Pancreas (tissue), 10 donors: Measurements from ENCODE around the gene PHACTR3. TPM values are rescaled to one million over a fixed set of nuclear protein-coding genes. Genes with fewer than 3 reads are reported as not detected.

Experiments used
- ATAC-seq, 4 donors: fragments of 200-7000 bp; cut with Tn5 transposase; one replicate each; pipeline versions ENCODE4 v1.8.0 to v1.9.1; 2020; ENCODE audit warnings: mild to moderate bottlenecking in 4 of 4, moderate library complexity in 4 of 4
- DNase-seq, 6 donors: peaks; one replicate each; pipeline ENCODE4 v3.0.0-alpha.2; 2020
- FAIRE-seq: peaks from 2 replicates; lab custom pipeline; 2012; peaks lifted over from hg19 to GRCh38; lab: Jason Lieb, UNC
- H3K27ac ChIP-seq, 4 donors: fragments of 200-600 bp; sonication (generic); 1 replicate in 3 of 4; 2 replicates in 1 of 4; pipeline versions ENCODE4 v1.5.0 to v1.8.0; 2020
- H3K27me3 ChIP-seq, 4 donors: fragments of 200-600 bp; one replicate each; pipeline ENCODE4 v1.8.0; 2021
- H3K36me3 ChIP-seq, 3 donors: fragments of 200-600 bp; sonication (generic) in 1 of 3; one replicate each; pipeline versions ENCODE4 v1.5.0 to v1.8.0; 2020 to 2021
- H3K4me1 ChIP-seq, 3 donors: fragments of 200-600 bp; one replicate each; pipeline ENCODE4 v1.8.0; 2021
- H3K4me3 ChIP-seq, 4 donors: fragments of 200-600 bp; sonication (generic) in 2 of 4; one replicate each; pipeline versions ENCODE4 v1.5.0 to v1.8.0; 2020 to 2021
- H3K9me3 ChIP-seq, 4 donors: fragments of 200-600 bp; one replicate each; pipeline ENCODE4 v1.8.0; 2021
- WGBS, 2 donors: extraction: QIAGEN DNeasy Blood & Tissue Kit; methylation state at CpG; one replicate each; pipeline ENCODE4 v1.1.7; 2013; 5-methylcytosine and 5-hydroxymethylcytosine counted together
- intact Hi-C, 3 donors: fragments of 100-400 bp; cut with DNase I; formaldehyde crosslinking; loops; one replicate each; pipeline versions ENCODE4 v1.11.1 to v1.14.2; 2022
- polyA plus RNA-seq, 2 donors: library from polyadenylated mRNA; stranded (reverse); fragments of 200-250 nt; gene quantifications; one replicate each; pipeline ENCODE4 v1.2.3, GENCODE V29; 2013
- total RNA-seq, 6 donors: library from RNA; stranded (reverse); fragmentation: NEBNext Ultra II Directional in 4 of 6; extraction: Animal tissue kit (Norgen Biotek cat#: 25700) in 4 of 6; gene quantifications; one replicate each; pipeline versions ENCODE4 v1.2.1 to v1.2.4, GENCODE V29; 2021 to 2023
- TF ChIP-seq, protein P1 (sequence below), 4 donors: fragments of 200-600 bp; sonication (generic) in 3 of 4; IDR thresholded peaks; one replicate each; pipeline versions ENCODE4 v1.5.0 to v1.8.0; 2021; ENCODE audit warnings: antibody characterized with exemption in 4 of 4
- donor health status: healthy with polysubstance abuse.
- donor health status: DM: no; HTN: no; CAD: no; lungs with moderate emphysema.
- donor health status: DM: no; HTN: no; CAD: no.
- donor health status: control.
- donor health status: control.
- donor health status: Bipolar disorder and iron deficiency.
- donor health status: DM: yes; HTN: yes; CAD: no.
- donor health status: DM: no; HTN: no; CAD: no.
- donor health status: DM: no; HTN: no; CAD: no.
- donor health status: DM: yes; HTN: yes; CAD: no.

Gene PHACTR3
- total and polyA plus RNA-seq, 8 donors, result 0.14 to 1.5 (median 0.35) TPM; not detected in 3

DNA sequence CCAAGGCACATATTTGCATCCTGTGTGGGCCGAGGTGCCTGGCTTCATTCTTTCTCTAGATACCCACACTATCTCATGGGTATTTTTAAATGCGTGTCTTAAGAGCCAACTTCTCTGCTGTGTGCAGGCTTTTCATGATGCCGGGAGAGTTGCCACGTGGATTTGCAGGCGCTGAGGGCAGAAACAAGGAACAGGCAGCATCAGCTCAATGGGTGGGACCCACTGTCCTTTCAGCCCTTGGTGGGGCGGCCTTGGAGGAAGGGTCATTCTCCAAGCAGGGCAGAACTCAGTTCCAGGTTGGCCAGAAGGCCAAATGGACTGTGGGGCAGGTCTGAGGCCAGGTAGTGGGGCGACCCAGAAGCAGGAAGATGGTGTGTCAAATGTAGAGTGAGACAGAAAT, 84.7 kb downstream of the PHACTR3 start:
- DNase-seq (no peak), ATAC-seq (no peak), FAIRE-seq (no peak)
- H3K4me1 ChIP-seq, result no peaks in the 10 kb centered on the region
- H3K4me3 ChIP-seq, result no peak overlapping the region
- no peaks in the 10 kb centered on the region for H3K27me3 ChIP-seq
- H3K36me3 ChIP-seq, result no peaks in the 10 kb centered on the region
- no peak overlapping the region for H3K27ac ChIP-seq
- intact Hi-C loops, result no loop called here
- TF ChIP-seq, protein P1, sequence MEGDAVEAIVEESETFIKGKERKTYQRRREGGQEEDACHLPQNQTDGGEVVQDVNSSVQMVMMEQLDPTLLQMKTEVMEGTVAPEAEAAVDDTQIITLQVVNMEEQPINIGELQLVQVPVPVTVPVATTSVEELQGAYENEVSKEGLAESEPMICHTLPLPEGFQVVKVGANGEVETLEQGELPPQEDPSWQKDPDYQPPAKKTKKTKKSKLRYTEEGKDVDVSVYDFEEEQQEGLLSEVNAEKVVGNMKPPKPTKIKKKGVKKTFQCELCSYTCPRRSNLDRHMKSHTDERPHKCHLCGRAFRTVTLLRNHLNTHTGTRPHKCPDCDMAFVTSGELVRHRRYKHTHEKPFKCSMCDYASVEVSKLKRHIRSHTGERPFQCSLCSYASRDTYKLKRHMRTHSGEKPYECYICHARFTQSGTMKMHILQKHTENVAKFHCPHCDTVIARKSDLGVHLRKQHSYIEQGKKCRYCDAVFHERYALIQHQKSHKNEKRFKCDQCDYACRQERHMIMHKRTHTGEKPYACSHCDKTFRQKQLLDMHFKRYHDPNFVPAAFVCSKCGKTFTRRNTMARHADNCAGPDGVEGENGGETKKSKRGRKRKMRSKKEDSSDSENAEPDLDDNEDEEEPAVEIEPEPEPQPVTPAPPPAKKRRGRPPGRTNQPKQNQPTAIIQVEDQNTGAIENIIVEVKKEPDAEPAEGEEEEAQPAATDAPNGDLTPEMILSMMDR (IDR thresholded peaks at IDR 0.05), result no peak
- 61 to 70% methylated on average over 7 of the region's 7 CpGs for WGBS, 2 donors
- no peaks in the 10 kb centered on the region for H3K9me3 ChIP-seq

DNA sequence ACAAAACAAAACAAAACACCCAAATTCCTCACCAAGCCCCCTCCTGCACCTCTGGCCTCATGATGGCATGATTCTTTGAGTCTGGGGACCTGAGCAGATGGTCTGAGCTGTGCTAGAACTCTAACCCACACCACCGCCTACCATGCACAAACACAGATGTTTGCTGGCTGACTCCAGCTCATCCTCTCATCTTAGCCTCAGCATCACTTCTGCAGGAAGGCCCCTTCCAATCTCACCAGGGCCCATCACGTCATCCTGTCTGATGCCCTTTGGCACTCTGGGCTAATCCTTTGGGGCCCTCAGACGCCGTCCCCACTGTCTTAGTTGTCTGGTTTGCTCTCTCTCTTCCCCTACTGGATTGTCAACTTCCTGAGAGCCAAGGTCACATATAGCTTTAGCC, 85.8 kb downstream of the PHACTR3 start:
- no peak overlapping the region for H3K4me3 ChIP-seq

DNA sequence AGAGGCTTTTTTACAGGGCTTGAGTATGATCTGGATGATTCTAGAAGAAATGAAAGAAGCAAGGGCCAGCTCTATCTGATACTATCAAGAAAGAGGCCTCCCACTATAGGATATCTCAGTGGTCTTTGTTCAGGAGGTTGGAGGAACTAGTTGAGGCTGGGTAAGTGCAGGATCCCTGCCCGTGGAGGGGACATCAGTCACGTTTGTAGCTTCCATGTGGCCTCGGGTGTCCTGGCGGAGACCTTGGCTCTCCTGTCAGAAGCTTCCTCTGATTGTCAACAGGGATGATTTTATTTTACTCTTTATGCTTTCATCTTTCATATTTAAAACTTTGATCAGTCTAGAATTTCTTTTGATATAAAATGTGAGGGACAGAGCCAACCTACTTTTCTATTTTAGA, 86.6 kb downstream of the PHACTR3 start:
- DNase-seq (no peak), FAIRE-seq (no peak), ATAC-seq (no peak)
- 50 to 51% methylated on average over 4 of the region's 4 CpGs for WGBS, 2 donors
- Histone ChIP-seq H3K4me3 (no peak overlapping the region), H3K4me1 (no peaks in the 10 kb centered on the region), H3K9me3 (no peaks in the 10 kb centered on the region), H3K36me3 (no peaks in the 10 kb centered on the region), H3K27ac (no peak overlapping the region), H3K27me3 (no peaks in the 10 kb centered on the region)
- TF ChIP-seq, protein P1 (IDR thresholded peaks at IDR 0.05), result no peak
- intact Hi-C loops, result no loop called here

More for the DNA sequence above, 85.8 kb downstream of the PHACTR3 start:
- Histone ChIP-seq H3K9me3 (no peaks in the 10 kb centered on the region), H3K27ac (no peak overlapping the region), H3K4me1 (no peaks in the 10 kb centered on the region), H3K36me3 (no peaks in the 10 kb centered on the region), H3K27me3 (no peaks in the 10 kb centered on the region)
- intact Hi-C loops, result no loop called here
- FAIRE-seq (no peak), ATAC-seq (no peak), DNase-seq (no peak)
- TF ChIP-seq, protein P1 (IDR thresholded peaks at IDR 0.05), result no peak
- WGBS, 2 donors, result 57 to 70% methylated on average over 4 of the region's 4 CpGs

DNA sequence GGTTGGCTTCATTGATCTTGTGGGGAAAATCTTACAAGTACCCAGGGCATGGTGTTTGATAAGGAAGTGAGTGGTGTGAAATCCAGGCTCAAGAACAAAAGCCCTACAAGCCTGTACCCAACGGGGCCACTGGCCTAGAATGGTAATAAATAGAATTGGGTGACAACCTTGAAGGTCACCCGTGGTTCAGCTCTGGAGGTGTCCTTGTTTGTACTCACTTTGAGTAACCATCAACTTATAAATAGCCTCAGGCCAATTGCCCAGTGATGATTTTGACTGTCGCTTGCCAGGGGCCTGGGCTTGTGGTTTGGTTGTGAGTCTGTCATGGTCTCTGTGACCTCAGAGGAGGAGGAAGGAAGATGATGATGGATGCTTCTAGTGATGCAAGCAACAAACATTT, 87.8 kb downstream of the PHACTR3 start:
- 47 to 51% methylated on average over 3 of the region's 3 CpGs for WGBS, 2 donors

DNA sequence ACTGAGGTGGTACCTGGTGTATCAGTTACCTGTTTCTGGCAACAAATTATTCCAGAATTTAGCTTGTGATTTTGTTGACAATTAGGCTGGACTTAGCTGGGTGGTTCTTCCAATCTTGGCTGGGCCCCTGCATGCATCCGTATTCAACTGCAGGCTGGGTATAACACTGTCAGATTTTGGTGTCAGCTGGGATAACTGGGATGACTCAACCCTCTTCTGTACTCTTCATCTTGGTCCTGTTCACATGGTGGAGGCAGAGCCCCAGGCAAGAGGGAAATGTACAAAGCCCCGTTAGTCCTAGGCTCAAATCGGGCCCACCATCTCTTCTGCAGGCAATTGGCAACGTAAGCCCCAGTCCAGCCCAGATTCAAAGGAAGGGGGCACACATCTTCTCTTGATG, 89.2 kb downstream of the PHACTR3 start:
- WGBS, 2 donors, result 69 to 88% methylated on average over 4 of the region's 4 CpGs

More for the DNA sequence above, 87.8 kb downstream of the PHACTR3 start:
- Histone ChIP-seq H3K9me3 (no peaks in the 10 kb centered on the region), H3K27me3 (no peaks in the 10 kb centered on the region), H3K36me3 (no peaks in the 10 kb centered on the region), H3K4me3 (no peak overlapping the region), H3K27ac (no peak overlapping the region), H3K4me1 (no peaks in the 10 kb centered on the region)
- DNase-seq (no peak), FAIRE-seq (no peak), ATAC-seq (no peak)
- TF ChIP-seq, protein P1 (IDR thresholded peaks at IDR 0.05), result no peak
- intact Hi-C loops, result no loop called here

More for the DNA sequence above, 89.2 kb downstream of the PHACTR3 start:
- Histone ChIP-seq H3K4me1 (no peaks in the 10 kb centered on the region), H3K27me3 (peaks cover 0 to 4% (median 0%) of the 10 kb centered on the region in 4 donors), H3K9me3 (no peaks in the 10 kb centered on the region), H3K27ac (no peak overlapping the region), H3K4me3 (no peak overlapping the region), H3K36me3 (no peaks in the 10 kb centered on the region)
- ATAC-seq (no peak), DNase-seq (no peak), FAIRE-seq (no peak)
- TF ChIP-seq, protein P1 (IDR thresholded peaks at IDR 0.05), result no peak
- intact Hi-C loops, result no loop called here
